SW480 (cell line): ENCODE results near the gene ATN1.

Source experiments
- DNase-seq: peaks from one replicate; pipeline ENCODE4 v3.0.0-alpha.2; 2016; ENCODE audit warnings: low spot score

ATN1 gene

GRCh38 chr12:6944381-6945186 is 16.8 kb downstream of the ATN1 start:
- DNase-seq, result peak; percentile 97

GRCh38 chr12:6945613-6946012 is 17.9 kb downstream of the ATN1 start:
- DNase-seq, result no peak

GRCh38 chr12:6946033-6946919 is 18.5 kb downstream of the ATN1 start:
- DNase-seq, result peak; percentile 99

GRCh38 chr12:6946920-6947374 is 19.2 kb downstream of the ATN1 start:
- no peak for DNase-seq

GRCh38 chr12:6947615-6948014 is 19.9 kb downstream of the ATN1 start:
- no peak for DNase-seq

GRCh38 chr12:6948873-6949594 is 21.3 kb downstream of the ATN1 start:
- no peak for DNase-seq

GRCh38 chr12:6950401-6950801 is 22.6 kb downstream of the ATN1 start:
- DNase-seq, result no peak

- no peak for DNase-seq
These were observed 23.2 kb downstream of the ATN1 start, which contains the start of gene PTPN6 for GRCh38 chr12:6950811-6951540. TSS of gene PTPN6 (plus strand) at chr12:6951356. CDS start at chr12:6951513, 157 bp downstream.

- DNase-seq, result no peak
These were observed 23.9 kb downstream of the ATN1 start for GRCh38 chr12:6951551-6952120.

- no peak for DNase-seq
These were observed 24.5 kb downstream of the ATN1 start for GRCh38 chr12:6952121-6952862.

GRCh38 chr12:6952863-6953441 is 25.2 kb downstream of the ATN1 start:
- no peak for DNase-seq

GRCh38 chr12:6953442-6954315 is 25.9 kb downstream of the ATN1 start:
- DNase-seq, result no peak

GRCh38 chr12:6954316-6955107 is 26.8 kb downstream of the ATN1 start:
- DNase-seq, result no peak

GRCh38 chr12:6955108-6956020 is 27.6 kb downstream of the ATN1 start:
- no peak for DNase-seq

GRCh38 chr12:6956021-6956727 is 28.4 kb downstream of the ATN1 start:
- no peak for DNase-seq

- DNase-seq, result no peak
These were observed 29.5 kb downstream of the ATN1 start for GRCh38 chr12:6957151-6957701.
